Activated CD4-positive, alpha-beta T cell treated with anti-CD3 and anti-CD28 coated beads, Interleukin-2, amount 10 ng/mL, durations not matched to agents 24 days and 14 days (primary cell): Measurements from ENCODE around the gene DPYSL5. TPM values are rescaled to one million over a fixed set of nuclear protein-coding genes. Genes with fewer than 3 reads are reported as not detected.

Experiments used
- DNase-seq: peaks from one replicate; pipeline ENCODE4 v3.0.0; 2022
- H3K27ac Mint-ChIP-seq: one replicate; pipeline ENCODE4 v1.8.0; 2022; ENCODE audit warnings: mild to moderate bottlenecking, mixed read lengths
- H3K27me3 Mint-ChIP-seq: one replicate; pipeline ENCODE4 v1.8.0; 2022; ENCODE audit warnings: mixed read lengths
- H3K36me3 Mint-ChIP-seq: one replicate; pipeline ENCODE4 v1.8.0; 2022; ENCODE audit warnings: low read depth, mild to moderate bottlenecking, mixed read lengths
- H3K4me1 Mint-ChIP-seq: one replicate; pipeline ENCODE4 v1.8.0; 2021; ENCODE audit warnings: mixed read lengths
- H3K4me3 Mint-ChIP-seq: one replicate; pipeline ENCODE4 v1.8.0; 2022; ENCODE audit warnings: mild to moderate bottlenecking, moderate library complexity, mixed read lengths
- H3K9me3 Mint-ChIP-seq: one replicate; pipeline ENCODE4 v1.8.0; 2021; ENCODE audit warnings: mixed read lengths
- intact Hi-C: fragments of 100-400 bp; cut with micrococcal nuclease; formaldehyde crosslinking; loops from one replicate; pipeline ENCODE4 v1.15.1; 2023
- total RNA-seq: library from RNA; stranded (reverse); gene quantifications from 2 replicates; pipeline ENCODE4 v1.2.3, GENCODE V29; 2022

The DPYSL5 gene
- total RNA-seq, 1 donor from 2014 or later = not detected

- intact Hi-C loops = loop anchor here (5.0 kb wide), 1 partner anchor 60 kb away; the partner anchor contains the start of gene TMEM214
- Mint-ChIP-seq H3K4me1 (peaks cover 17% of the 10 kb centered on the region), H3K36me3 (no peaks in the 10 kb centered on the region), H3K4me3 (peak overlapping the region; percentile 86), H3K27ac (no peak overlapping the region), H3K9me3 (no peaks in the 10 kb centered on the region), H3K27me3 (peaks cover 58% of the 10 kb centered on the region)
- no peak for DNase-seq
Measured at GRCh38 chr2:26971911-26972786, 124.2 kb downstream of the DPYSL5 start.

DNA sequence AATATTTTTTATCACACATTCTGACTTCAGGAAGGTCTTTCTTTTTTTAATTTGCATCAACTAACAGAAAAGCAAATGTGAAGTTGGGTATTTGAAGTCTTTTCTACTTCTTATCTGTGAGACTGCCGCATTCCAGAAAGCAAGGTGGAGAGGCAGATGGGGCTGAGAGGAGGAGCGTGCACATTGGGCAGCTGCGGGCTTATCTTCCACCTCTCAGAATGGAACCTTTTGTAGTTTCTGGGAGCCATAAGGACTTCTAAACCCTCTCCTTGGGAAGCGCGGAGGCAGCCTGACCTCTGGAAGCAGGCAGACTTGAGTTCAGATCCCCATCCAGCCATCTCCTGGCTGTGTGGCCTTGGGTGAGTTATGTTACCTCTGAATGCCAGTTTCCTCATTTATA is 126.4 kb downstream of the DPYSL5 start:
- peaks cover 15% of the 10 kb centered on the region for H3K4me1 Mint-ChIP-seq
- no peak overlapping the region for H3K27ac Mint-ChIP-seq
- H3K27me3 Mint-ChIP-seq = peaks cover 52% of the 10 kb centered on the region
- intact Hi-C loops = loop anchor here (5.0 kb wide), 1 partner anchor 58 kb away; the partner anchor contains the start of gene TMEM214
- no peak for DNase-seq
- H3K4me3 Mint-ChIP-seq = no peak overlapping the region
- H3K9me3 Mint-ChIP-seq = no peaks in the 10 kb centered on the region
- no peaks in the 10 kb centered on the region for H3K36me3 Mint-ChIP-seq

GRCh38 chr2:26975102-26975501 is 127.2 kb downstream of the DPYSL5 start:
- intact Hi-C loops = no loop called here
- Mint-ChIP-seq H3K4me1 (peaks cover 9% of the 10 kb centered on the region), H3K27ac (no peak overlapping the region), H3K27me3 (peaks cover 51% of the 10 kb centered on the region), H3K36me3 (no peaks in the 10 kb centered on the region), H3K4me3 (no peak overlapping the region), H3K9me3 (no peaks in the 10 kb centered on the region)
- no peak for DNase-seq

DNA sequence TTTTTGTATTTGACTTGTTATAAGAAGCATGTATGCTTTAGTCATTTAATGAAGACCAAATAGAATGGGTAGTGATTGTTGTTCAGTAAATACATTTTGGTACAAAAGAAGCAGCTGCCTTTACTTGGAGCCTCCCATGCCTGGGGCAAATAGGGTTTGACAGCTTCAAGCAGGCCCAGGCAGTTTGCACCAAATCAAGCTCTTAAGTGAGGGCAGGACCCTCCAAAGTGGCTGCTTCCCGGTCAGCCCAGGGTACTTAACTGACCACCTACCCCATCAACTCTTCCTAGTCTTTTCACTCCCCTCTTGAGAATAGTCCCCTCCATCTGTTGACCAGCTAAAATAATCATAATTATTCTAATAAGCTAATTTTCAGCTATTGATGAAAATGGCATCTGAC is 127.7 kb downstream of the DPYSL5 start:
- Mint-ChIP-seq H3K9me3 (no peaks in the 10 kb centered on the region), H3K36me3 (no peaks in the 10 kb centered on the region), H3K27me3 (peaks cover 51% of the 10 kb centered on the region), H3K4me1 (peaks cover 8% of the 10 kb centered on the region), H3K4me3 (no peak overlapping the region), H3K27ac (no peak overlapping the region)
- no peak for DNase-seq
- intact Hi-C loops = no loop called here

DNA sequence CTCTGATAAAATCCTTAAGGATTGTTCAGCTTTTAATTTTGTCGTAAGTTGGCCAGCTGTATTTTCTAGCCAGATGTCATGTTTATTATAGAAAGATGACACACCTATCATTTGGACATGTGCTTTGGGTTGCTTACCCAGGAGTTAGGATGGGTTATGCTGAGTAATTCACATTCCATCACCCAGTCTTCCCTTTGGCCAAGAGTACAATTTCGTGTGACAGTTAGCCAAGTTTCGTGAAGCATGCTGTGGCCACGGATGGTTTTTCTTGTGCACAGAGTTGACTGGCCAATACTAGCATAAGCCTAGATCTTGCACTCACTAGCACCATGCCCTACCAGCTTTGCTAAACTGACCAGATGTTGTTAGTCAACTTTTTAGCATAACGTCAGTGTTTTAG is 128.3 kb downstream of the DPYSL5 start:
- Mint-ChIP-seq H3K27me3 (peaks cover 49% of the 10 kb centered on the region), H3K9me3 (no peaks in the 10 kb centered on the region), H3K4me1 (peaks cover 5% of the 10 kb centered on the region), H3K4me3 (no peak overlapping the region), H3K36me3 (no peaks in the 10 kb centered on the region), H3K27ac (no peak overlapping the region)
- no peak for DNase-seq
- intact Hi-C loops = no loop called here

GRCh38 chr2:26977012-26977411 is 129.1 kb downstream of the DPYSL5 start:
- Mint-ChIP-seq H3K27ac (no peak overlapping the region), H3K4me3 (no peak overlapping the region), H3K9me3 (no peaks in the 10 kb centered on the region), H3K4me1 (no peaks in the 10 kb centered on the region), H3K27me3 (peaks cover 43% of the 10 kb centered on the region), H3K36me3 (no peaks in the 10 kb centered on the region)
- intact Hi-C loops = no loop called here
- DNase-seq = no peak

GRCh38 chr2:26978061-26978596 is 130.2 kb downstream of the DPYSL5 start:
- no peaks in the 10 kb centered on the region for H3K4me1 Mint-ChIP-seq
- no peaks in the 10 kb centered on the region for H3K36me3 Mint-ChIP-seq
- no peaks in the 10 kb centered on the region for H3K9me3 Mint-ChIP-seq
- peaks cover 32% of the 10 kb centered on the region for H3K27me3 Mint-ChIP-seq
- H3K4me3 Mint-ChIP-seq = no peak overlapping the region
- DNase-seq = no peak
- H3K27ac Mint-ChIP-seq = no peak overlapping the region
- intact Hi-C loops = no loop called here

GRCh38 chr2:26979741-26980140 is 131.8 kb downstream of the DPYSL5 start:
- H3K36me3 Mint-ChIP-seq = no peaks in the 10 kb centered on the region
- no peak for DNase-seq
- no peak overlapping the region for H3K27ac Mint-ChIP-seq
- H3K4me1 Mint-ChIP-seq = no peaks in the 10 kb centered on the region
- no peak overlapping the region for H3K4me3 Mint-ChIP-seq
- H3K27me3 Mint-ChIP-seq = peaks cover 28% of the 10 kb centered on the region
- intact Hi-C loops = no loop called here
- no peaks in the 10 kb centered on the region for H3K9me3 Mint-ChIP-seq

- Mint-ChIP-seq H3K27ac (no peak overlapping the region), H3K9me3 (no peaks in the 10 kb centered on the region), H3K36me3 (no peaks in the 10 kb centered on the region), H3K4me3 (no peak overlapping the region), H3K4me1 (no peaks in the 10 kb centered on the region), H3K27me3 (peaks cover 24% of the 10 kb centered on the region)
- intact Hi-C loops = no loop called here
- no peak for DNase-seq
Measured at GRCh38 chr2:26980971-26981370, 133.0 kb downstream of the DPYSL5 start.

DNA sequence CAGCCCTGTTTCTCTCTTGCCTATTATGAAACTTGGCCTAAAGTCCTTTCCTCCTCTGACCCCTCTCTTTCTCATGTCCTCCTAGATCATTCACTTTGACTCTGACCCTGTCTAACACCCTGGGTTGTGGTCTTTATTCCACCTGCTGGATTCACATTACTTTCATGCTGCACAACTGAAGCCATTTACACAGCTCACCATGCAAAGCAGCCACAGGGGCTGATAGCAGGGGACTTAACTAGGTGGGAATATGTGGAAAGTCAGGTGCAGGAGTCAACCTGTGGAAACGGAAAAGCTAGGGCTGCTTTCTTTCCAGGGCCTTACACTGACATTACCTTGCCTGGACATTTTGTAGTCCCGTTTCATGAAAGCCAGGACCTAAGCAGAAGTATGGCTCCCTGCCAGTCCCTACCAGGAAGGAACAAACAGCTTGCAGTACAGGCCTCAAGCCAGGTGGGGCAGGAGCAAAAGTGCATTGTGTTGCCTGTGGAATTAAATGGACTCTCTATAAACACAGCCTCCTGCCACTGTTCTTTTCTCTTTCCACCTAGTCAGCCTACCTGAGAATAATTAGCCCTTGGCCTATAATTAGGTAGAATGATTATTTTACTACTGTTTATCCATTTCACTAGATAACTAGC is 134.3 kb downstream of the DPYSL5 start:
- Mint-ChIP-seq H3K4me1 (no peaks in the 10 kb centered on the region), H3K9me3 (no peaks in the 10 kb centered on the region), H3K27me3 (peaks cover 18% of the 10 kb centered on the region), H3K36me3 (no peaks in the 10 kb centered on the region), H3K4me3 (no peak overlapping the region), H3K27ac (no peak overlapping the region)
- peak; percentile 66 for DNase-seq
- intact Hi-C loops = no loop called here

- Mint-ChIP-seq H3K4me1 (no peaks in the 10 kb centered on the region), H3K9me3 (no peaks in the 10 kb centered on the region), H3K4me3 (no peak overlapping the region), H3K27me3 (peaks cover 15% of the 10 kb centered on the region), H3K27ac (no peak overlapping the region), H3K36me3 (no peaks in the 10 kb centered on the region)
- intact Hi-C loops = no loop called here
- no peak for DNase-seq
Measured at GRCh38 chr2:26983746-26984145, 135.8 kb downstream of the DPYSL5 start.

DNA sequence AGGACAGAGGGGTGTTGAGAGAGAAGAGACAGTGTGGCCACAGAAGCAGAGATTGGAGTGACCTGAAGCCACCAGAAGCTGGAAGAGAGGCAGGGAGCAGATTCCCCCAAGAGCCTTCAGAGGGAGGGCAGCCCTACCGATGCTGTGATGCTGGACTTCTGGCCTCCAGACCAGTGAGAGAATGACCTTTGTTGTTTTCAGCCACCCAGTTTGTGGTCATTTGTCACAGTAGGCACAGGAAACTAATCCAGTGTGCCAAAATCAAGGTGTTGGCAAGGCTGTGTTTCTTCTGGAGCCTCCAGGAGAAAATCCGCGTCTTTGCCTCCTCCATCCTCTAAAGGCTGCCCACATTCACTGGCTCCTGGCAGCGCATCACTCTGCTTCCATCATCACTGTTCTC is 137.9 kb downstream of the DPYSL5 start:
- no peak for DNase-seq

GRCh38 chr2:26986576-26986975 is 138.6 kb downstream of the DPYSL5 start:
- H3K36me3 Mint-ChIP-seq = no peaks in the 10 kb centered on the region
- no peaks in the 10 kb centered on the region for H3K9me3 Mint-ChIP-seq
- no peak overlapping the region for H3K27ac Mint-ChIP-seq
- H3K4me1 Mint-ChIP-seq = no peaks in the 10 kb centered on the region
- intact Hi-C loops = no loop called here
- H3K27me3 Mint-ChIP-seq = peaks cover 6% of the 10 kb centered on the region
- DNase-seq = no peak
- H3K4me3 Mint-ChIP-seq = no peak overlapping the region

More for the DNA sequence above, 137.9 kb downstream of the DPYSL5 start:
- no peak overlapping the region for H3K4me3 Mint-ChIP-seq
- intact Hi-C loops = no loop called here
- H3K27me3 Mint-ChIP-seq = peaks cover 8% of the 10 kb centered on the region
- H3K9me3 Mint-ChIP-seq = no peaks in the 10 kb centered on the region
- no peaks in the 10 kb centered on the region for H3K4me1 Mint-ChIP-seq
- no peak overlapping the region for H3K27ac Mint-ChIP-seq
- no peaks in the 10 kb centered on the region for H3K36me3 Mint-ChIP-seq
